ENCODE data around the gene PIK3CB. TPM values are rescaled to one million over a fixed set of nuclear protein-coding genes. Genes with fewer than 3 reads are reported as not detected.

The PIK3CB gene
- total RNA-seq, 4 donors from 2014 or later = 60.2 to 90.0 (median 78.5) TPM

DNA sequence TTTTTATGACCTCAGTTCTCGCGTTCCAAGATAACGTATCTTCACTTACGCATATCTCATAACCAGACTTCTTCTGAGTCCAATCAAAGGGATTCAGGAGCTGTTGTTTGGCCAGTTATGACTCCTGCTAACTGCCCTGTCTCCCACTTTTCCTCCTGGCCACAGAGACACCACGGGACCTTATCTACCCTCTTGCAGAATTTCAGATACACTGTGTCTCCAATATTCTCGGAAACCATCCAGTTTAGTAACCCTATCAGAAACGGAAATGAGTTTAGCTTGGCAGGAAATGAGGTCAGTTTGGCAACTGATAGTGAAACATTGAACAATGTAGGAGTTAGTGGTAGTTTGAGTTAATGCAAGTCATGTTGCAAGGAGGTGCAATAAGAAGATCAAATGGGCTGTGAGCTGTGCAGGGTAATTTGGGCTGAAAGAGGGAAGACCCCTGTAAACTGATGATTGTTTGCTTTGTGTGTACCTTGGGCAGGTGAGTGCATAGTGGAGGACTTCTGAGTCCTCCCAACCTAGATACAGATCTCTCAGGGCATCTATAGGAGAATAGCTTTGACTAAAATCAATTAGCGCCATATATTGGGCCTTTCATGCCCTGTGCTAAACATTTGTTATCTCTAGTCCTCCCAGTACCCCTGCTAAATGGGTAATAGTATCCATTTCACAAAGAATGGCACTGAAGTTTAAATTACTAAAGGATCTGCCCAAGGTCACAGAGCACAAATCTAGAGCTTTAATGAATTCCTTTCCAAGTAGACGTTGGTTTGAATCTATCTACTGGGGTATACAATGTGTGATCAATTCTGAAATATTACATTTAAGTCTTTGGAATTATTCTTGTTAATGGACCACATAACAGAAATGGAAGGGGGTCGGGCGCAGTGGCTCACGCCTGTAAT lies 41.3 kb upstream of the PIK3CB start:
- DNase-seq = no peak
- H3K27me3 ChIP-seq = no peaks in the 10 kb centered on the region
- H3K4me3 ChIP-seq (replicated peaks in 1 of 3) = no peak overlapping the region
- H3K27ac ChIP-seq = no peak overlapping the region
- TF ChIP-seq, protein P1, sequence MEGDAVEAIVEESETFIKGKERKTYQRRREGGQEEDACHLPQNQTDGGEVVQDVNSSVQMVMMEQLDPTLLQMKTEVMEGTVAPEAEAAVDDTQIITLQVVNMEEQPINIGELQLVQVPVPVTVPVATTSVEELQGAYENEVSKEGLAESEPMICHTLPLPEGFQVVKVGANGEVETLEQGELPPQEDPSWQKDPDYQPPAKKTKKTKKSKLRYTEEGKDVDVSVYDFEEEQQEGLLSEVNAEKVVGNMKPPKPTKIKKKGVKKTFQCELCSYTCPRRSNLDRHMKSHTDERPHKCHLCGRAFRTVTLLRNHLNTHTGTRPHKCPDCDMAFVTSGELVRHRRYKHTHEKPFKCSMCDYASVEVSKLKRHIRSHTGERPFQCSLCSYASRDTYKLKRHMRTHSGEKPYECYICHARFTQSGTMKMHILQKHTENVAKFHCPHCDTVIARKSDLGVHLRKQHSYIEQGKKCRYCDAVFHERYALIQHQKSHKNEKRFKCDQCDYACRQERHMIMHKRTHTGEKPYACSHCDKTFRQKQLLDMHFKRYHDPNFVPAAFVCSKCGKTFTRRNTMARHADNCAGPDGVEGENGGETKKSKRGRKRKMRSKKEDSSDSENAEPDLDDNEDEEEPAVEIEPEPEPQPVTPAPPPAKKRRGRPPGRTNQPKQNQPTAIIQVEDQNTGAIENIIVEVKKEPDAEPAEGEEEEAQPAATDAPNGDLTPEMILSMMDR (IDR thresholded peaks at IDR 0.05) = no peak
- TF ChIP-seq POLR2A (IDR thresholded peaks at IDR 0.05) = no peak
- no peaks in the 10 kb centered on the region for H3K36me3 ChIP-seq
- WGBS, 2 donors = 79 to 81% methylated on average over 12 of the region's 12 CpGs
- intact Hi-C loops (cut with DNase I) = no loop called here
- H3K4me1 ChIP-seq = no peaks in the 10 kb centered on the region
- H3K9me3 ChIP-seq = no peaks in the 10 kb centered on the region

DNA sequence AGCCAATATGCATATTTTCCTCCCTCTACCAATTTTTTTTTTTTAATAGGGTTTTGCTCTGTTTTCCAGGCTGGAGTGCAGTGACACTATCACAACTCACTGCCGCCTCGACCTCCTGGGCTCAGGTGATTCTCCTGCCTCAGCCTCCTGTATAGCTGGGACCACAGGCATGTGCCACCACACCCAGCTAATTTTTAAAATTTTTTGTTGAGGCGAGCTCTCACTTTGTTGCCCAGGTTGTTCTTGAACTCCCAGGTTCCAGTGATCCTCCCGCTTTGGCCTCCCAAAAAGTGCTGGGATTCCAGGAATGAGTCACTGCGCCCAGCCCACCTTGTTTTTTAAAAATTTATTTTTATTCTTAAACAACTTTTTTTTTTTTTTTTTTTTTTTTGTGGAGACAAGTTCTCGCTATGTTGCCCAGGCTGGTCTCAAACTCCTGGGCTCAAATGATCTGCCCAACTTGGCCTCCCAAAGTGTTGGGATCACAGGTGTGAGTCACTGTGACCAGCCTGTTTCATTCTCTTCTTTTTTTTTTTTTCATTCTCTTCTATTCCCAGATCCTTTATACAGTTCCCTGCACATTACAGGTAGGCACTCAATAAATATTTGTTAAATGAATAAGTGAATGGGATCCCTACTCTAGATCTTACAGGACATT lies 40.5 kb upstream of the PIK3CB start:
- no peak for TF ChIP-seq POLR2A (IDR thresholded peaks at IDR 0.05)
- TF ChIP-seq, protein P1 (IDR thresholded peaks at IDR 0.05) = no peak
- Histone ChIP-seq H3K36me3 (no peaks in the 10 kb centered on the region), H3K27me3 (no peaks in the 10 kb centered on the region), H3K27ac (no peak overlapping the region), H3K9me3 (no peaks in the 10 kb centered on the region), H3K4me3 (replicated peaks in 1 of 3) (no peak overlapping the region), H3K4me1 (no peaks in the 10 kb centered on the region)
- intact Hi-C loops (cut with DNase I) = no loop called here
- DNase-seq = no peak
- WGBS, 2 donors = 96 to 98% methylated on average over 6 of the region's 6 CpGs

DNA sequence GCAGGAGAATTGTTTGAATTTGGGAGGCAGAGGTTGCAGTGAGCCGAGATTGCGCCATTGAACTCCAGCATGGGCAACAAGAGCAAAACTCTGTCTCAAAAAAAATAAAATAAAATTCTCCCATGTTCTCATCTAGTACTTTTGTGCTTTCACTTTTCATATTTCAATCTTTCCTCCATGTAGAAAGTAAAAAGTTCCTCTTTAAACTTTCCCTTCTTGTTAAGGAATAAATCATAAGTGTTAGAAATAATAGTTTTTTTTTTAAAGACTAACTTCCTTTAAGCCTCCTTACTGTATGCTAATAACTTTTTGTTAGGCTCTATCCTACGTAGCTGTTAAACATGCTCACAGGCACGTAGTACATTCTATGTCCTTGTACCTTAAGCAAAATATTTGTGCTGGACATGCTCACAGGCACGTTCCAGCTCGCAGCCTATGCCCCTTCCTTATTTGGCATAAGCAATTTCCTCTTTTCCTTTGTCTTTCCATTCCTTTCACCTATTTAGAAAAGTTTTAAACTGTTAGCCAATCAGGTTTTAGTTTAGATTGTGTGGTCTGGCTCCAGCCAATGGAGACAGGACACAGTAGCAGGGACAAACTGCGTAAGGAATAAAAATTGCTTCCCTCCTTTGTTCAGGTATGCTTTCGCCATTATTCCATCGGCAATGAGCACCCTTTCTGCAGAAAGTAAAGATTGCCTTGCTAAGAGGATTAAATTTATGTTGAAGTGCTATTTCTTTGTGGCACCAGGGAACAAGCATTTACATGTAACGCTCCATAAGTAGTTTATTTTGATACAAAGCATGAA lies 38.9 kb upstream of the PIK3CB start:
- Histone ChIP-seq H3K4me3 (replicated peaks in 1 of 3) (no peak overlapping the region), H3K27ac (no peak overlapping the region), H3K36me3 (no peaks in the 10 kb centered on the region), H3K4me1 (no peaks in the 10 kb centered on the region), H3K27me3 (no peaks in the 10 kb centered on the region), H3K9me3 (no peaks in the 10 kb centered on the region)
- TF ChIP-seq POLR2A (IDR thresholded peaks at IDR 0.05) = no peak
- TF ChIP-seq, protein P1 (IDR thresholded peaks at IDR 0.05) = no peak
- 81 to 82% methylated on average over 10 of the region's 10 CpGs for WGBS, 2 donors
- intact Hi-C loops (cut with DNase I) = no loop called here
- DNase-seq = no peak

DNA sequence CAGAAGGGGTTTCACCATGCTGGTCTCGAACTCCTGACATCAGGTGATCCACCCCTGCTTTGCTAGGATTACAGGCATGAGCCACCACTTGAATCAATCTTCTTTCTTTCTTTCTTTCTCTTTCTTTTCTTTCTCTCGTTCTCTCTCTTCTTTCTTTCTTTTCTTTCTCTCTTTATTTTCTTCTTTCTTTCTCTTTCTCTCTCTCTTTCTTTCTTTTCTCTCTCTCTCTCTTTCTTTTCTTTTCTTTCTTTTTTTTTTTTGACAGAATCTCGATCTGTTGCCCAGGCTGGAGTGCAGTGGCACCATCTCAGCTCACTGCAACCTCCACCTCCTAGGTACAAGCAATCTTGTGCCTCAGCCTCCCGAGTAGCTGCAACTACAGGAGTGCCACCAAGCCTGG lies 37.9 kb upstream of the PIK3CB start:
- no peak overlapping the region for H3K27ac ChIP-seq
- intact Hi-C loops (cut with DNase I) = no loop called here
- TF ChIP-seq POLR2A (IDR thresholded peaks at IDR 0.05) = no peak
- TF ChIP-seq, protein P1 (IDR thresholded peaks at IDR 0.05) = no peak
- no peaks in the 10 kb centered on the region for H3K9me3 ChIP-seq
- no peaks in the 10 kb centered on the region for H3K4me1 ChIP-seq
- no peaks in the 10 kb centered on the region for H3K36me3 ChIP-seq
- no peak overlapping the region for H3K4me3 ChIP-seq (replicated peaks in 1 of 3)
- 91 to 95% methylated on average over 4 of the region's 4 CpGs for WGBS, 2 donors
- H3K27me3 ChIP-seq = no peaks in the 10 kb centered on the region
- no peak for DNase-seq

Data from thyroid gland (tissue), 4 donors.